Left lobe of liver (tissue), 2 donors: ENCODE data around the gene NOS3. TPM values are rescaled to one million over a fixed set of nuclear protein-coding genes. Genes with fewer than 3 reads are reported as not detected.
"Not testable (repeated sequence)": the region's sequence is repeated elsewhere in the genome, so short reads cannot be mapped to it uniquely, and the experiment has no call there.

ENCODE experiments used
- ATAC-seq: fragments of 200-7000 bp; cut with Tn5 transposase; one replicate; pipeline ENCODE4 v1.9.1; 2020; ENCODE audit warnings: mild to moderate bottlenecking, moderate library complexity
- DNase-seq: peaks from one replicate; pipeline ENCODE4 v3.0.0-alpha.2; 2020; ENCODE audit warnings: low spot score
- total RNA-seq: library from RNA; stranded (reverse); gene quantifications from one replicate; pipeline ENCODE4 v1.2.1, GENCODE V29; 2021
- donor health status: DM: no; HTN: no; CAD: no; lungs with moderate emphysema.
- donor health status: DM: no; HTN: yes; CAD: no.

NOS3 gene
- total RNA-seq, 1 donor from 2014 or later = 8.7 TPM

DNA sequence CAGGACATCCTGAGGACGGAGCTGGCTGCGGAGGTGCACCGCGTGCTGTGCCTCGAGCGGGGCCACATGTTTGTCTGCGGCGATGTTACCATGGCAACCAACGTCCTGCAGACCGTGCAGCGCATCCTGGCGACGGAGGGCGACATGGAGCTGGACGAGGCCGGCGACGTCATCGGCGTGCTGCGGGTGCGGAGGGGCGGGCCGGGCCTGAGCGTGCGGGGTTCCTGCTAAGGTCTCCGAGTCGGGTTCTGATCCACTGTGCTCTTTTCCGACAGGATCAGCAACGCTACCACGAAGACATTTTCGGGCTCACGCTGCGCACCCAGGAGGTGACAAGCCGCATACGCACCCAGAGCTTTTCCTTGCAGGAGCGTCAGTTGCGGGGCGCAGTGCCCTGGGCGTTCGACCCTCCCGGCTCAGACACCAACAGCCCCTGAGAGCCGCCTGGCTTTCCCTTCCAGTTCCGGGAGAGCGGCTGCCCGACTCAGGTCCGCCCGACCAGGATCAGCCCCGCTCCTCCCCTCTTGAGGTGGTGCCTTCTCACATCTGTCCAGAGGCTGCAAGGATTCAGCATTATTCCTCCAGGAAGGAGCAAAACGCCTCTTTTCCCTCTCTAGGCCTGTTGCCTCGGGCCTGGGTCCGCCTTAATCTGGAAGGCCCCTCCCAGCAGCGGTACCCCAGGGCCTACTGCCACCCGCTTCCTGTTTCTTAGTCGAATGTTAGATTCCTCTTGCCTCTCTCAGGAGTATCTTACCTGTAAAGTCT lies 23.1 kb downstream of the NOS3 start:
- DNase-seq (no peak), ATAC-seq (peak; percentile 11)

DNA sequence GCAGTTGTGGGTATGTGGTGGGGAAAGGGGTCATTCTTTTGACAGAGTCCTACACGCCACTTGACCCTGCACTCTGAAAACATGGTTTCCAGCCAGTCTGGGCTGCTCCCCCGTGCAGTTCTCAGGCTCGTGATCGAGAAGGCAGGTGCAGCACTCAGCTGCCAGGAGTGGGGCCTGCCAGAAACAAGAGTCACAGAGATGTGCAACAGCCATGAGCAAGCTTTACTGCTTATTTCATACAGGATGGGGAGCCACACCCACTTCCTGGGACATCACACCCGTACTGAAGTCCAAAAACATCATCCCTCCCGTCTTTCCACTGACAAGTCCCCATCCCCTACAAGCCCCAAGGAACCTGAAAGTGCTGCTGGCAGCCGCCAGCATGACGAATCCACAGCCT lies 24.1 kb downstream of the NOS3 start:
- ATAC-seq (no peak), DNase-seq (no peak)

DNA sequence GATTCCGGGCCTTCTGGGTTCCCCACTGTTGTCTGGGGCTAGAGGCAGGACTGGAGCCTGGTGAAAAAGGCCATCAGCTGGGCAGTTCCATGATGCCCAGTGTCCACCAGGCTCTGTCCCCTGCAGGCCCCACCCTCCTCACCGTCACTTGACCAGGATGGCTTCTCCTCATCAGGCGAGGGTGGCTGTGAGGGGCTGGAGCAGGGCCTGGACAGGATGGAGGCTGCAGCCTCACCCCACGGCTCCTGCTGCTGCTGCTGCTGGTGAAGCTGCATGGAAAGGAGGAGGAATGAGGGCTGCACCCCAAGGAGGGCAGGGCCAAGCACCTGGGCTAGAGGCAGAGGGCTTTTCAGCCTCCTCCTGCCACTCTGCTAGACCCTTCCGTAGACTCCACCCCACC lies 25.1 kb downstream of the NOS3 start:
- ATAC-seq = no peak
- no peak for DNase-seq

DNA sequence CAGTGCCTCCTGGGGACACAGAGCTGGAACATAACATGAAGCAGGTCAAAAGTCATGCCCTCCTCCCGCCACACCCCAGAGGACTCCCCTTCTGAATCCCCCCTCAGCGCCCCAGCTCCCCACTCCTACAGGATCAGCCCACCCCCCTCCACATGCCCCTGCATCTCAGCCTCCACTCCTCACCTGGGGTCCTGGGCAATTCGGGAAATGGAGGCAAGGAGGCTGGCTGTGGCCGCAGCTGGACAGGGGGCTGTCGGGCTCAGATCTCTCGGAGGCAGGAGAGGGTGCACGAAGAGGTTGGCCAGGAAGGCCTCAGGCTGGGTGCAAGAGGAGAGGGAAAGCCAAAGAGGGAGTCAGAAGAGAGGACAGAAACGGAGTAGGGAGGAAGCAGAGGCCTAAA lies 25.7 kb downstream of the NOS3 start:
- ATAC-seq = no peak
- no peak for DNase-seq

DNA sequence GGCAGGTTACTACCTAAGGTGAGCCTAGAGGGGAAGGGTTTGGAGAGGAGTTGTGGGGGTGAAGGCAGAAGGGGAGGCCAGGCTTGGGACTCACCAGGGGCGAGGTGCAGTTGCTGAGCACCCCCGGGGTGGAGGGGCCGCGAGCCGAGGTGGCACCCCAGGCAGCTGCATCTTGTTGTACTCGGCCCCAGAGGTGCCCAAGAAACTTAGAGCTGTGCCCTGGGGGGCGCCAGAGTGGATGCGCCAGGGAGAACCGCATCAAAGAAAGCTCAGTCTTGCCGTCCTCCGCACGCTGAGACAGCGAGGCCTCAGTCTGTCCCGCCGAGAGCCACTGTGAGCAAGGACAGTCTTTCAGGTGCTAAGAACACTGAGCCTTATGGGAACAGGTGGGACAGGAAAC lies 26.1 kb downstream of the NOS3 start:
- DNase-seq (no peak), ATAC-seq (no peak)

DNA sequence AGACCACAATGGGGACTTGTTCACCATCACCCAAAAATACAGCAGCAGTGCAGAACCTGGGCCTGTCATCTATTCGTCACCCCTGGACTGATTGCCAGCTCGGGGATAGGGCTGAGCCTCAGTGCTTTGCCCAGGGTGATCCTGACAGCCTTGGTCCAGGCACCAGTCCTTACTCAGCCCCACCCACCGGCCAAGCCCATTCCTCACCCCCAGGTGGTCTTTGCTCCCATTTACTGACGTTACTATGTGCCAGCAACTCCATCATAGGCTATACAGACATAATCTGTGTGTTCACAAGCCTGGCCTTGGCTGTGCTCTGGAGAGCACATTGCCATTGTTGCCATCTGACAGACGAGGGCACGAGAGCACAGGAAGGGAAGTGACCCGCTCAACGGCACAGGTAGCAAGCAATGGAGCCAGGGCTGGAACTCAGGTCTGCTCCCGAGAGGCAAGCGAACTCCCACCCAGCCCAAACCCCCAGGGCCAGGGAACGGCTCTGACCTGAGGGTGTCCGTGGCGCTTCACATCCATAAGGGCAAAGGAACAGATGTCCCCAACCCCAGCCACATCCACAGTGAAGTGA lies 26.6 kb downstream of the NOS3 start:
- DNase-seq (no peak), ATAC-seq (no peak)

DNA sequence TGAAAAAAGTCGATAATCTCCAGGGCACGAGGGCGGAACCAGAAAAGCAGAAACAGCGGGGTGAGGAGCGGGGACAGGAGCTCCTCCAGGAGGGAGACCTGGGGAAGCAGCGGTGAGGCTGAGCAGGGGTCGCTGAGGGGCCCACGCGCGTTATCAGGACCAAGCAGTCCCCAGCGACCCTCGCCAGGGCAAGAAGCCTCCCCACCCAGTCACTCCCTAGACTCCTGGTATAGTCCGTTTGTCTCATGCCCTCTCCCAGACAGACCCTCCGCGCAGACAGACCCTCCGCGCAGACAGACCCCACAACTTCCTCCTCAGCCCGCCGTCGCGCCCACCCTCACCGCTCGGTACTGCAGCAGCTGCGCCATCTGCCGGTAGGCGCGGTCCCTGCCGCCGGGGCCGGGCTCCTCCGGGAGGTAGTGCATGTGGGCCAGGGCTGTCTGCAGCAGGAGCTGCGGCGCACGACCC lies 27.2 kb downstream of the NOS3 start:
- DNase-seq = no peak
- ATAC-seq = peak; percentile 78

DNA sequence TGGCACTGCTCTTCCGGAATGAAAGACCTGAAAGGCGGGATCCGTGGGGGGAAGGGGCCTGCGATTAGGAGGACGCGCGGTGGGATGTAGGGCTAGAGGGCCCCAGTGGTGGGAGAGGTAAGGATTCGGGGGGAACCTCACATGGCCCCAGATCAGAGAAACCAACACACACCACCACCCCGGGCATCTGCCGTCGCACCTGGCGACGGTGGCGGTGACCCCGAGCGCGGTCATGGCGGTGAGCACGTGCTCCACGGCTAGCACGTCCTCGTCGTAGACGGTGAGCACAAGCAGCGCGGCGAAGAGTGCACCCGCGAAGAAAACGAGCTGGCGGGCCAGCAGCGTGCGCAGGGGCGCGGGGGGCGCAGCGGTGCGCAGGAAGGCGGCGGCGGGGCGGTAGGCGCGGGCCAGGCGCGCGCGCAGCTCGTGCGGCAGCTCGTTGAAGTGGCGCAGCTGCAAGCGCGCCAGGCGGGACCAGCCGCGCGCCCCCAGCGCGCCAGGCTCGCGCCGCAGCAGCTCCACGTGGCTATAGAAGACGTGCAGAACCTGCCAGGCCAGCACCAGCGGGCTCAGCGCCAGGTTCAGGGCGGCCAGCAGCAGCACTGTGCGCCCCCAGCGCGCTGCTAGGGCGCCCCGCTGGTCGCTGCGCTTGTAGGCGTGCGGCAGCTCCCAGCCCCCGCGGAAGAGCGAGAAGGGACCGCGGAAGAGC lies 27.8 kb downstream of the NOS3 start:
- DNase-seq = no peak
- peak; percentile 12 for ATAC-seq

DNA sequence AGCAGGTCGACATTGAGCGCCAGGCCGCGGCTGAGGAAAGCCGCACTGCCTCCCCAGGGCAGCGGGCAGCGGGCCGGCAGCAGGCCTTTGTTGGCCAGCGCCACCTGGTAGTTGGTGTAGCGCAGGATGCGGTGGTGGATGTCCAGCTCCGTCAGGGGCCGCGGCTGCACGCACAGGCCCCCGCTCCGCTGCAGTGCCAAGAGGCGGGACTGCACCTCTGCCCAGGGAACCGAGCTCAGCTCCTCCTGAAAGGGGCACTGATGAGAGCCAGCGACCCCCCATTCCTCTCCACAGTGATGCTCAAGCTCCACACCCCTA lies 28.3 kb downstream of the NOS3 start:
- DNase-seq = no peak

DNA sequence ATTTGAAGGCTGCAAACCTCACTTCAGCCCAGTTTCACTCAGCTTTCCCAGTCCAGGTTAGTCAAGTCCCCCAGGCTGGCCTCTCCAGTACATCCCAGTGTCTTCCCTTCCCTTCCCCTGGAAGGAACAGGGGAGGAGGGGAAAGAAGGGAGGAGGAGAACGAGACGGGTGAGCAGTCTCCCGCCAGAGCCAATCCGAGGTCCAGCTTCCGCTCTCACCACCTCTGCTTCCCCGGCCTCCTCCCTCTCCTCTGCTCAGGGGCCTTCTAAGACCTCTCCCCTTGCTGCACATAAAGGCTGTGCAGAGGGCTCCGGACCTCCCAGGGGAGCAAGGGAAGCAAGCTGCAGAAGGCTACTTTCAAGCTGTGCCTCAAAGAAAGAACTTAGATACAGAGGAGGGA lies 29.4 kb downstream of the NOS3 start:
- no peak for DNase-seq
- ATAC-seq = no peak

More for the DNA sequence above, 28.3 kb downstream of the NOS3 start:
- peak; percentile 28 for ATAC-seq

DNA sequence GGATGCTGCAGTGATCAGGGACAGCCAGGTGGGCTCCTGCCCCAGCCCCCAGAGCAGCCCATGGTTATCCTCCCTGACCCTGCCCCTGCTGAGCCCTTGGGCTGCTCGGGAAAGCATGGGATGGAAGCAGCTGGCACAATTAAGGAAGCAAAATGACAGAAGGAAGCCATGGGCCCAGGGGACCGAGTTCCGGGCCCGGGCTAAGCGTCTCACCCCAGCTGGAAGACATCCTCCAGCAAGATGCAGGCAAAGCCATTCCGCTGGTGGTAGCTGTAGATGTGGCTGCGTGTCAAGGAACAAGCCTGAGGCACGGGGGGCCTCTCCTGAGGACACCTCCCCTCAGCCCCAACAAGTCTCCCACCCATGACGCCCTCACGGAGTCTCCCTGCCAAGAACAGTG lies 32.4 kb downstream of the NOS3 start:
- DNase-seq (no peak), ATAC-seq (no peak)

DNA sequence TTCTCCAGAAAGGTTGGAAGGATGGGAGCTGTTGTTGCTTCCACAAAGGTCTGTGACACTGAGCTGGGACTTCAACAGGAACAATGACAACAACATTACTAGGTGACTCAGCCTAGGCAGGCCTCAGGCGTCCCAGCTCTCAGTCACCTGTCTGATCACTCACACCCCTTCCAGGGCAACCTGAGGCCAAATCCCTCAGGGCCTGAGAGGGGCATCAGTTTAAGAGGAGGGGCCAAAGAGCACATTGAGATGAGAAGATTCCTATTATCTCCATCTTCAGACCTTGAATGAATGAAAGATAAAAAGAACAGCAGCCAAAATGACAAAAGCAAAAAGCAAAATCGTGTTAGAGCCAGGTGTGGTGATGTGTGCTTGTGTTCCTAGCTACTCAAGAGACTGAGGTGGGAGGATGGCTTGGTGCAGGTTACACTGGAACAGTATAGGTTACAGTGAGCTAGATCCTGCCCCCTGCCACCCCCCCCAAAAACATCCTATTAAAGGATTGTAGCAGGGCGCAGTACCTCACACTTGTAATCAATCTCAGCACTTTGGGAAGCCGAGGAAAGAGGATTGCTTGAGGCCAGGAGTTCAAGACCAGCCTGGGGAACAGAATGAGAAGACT lies 33.7 kb downstream of the NOS3 start, which contains the start of gene ATG9B:
Gene ATG9B (minus strand): TSS at position 60 of the 622 bp plus-strand sequence. CDS start 71 bp downstream, outside the sequence.
- DNase-seq = no peak
- no peak for ATAC-seq

DNA sequence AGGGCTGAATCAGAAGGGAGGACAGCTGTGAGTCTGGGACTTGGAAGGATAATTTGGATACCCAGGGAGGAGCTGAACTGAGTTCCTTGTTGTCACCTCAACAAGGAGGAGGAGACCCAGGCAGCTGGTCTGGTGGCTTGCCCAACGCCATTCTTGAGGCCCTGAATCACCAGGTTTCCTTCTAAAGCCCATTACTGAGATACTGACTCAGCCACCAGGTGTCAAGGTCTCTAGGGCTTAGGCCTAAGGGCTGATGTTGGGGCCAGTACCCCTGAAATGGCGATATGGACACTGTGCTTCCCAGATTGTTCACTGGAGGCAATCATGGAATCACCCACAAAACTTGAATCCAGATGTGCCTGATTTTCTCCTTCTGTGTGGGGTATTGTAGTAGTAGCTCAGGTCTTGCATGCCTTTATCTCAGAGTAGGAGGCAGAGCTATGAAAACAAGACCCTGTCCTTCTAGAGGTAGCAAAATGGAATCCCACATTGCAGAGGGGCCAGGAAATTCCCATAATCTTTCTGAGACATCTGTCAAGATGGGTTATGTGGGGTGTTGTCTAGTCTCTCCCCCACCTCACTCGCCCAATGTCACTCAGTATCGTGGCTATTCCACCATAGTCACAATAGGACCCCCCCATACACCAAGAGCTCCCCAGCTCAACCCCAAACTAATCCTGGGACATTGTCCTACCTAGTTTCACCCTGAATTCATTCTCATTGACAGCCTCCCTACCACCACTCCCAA lies 35.3 kb downstream of the NOS3 start:
- DNase-seq (no peak), ATAC-seq (no peak)

DNA sequence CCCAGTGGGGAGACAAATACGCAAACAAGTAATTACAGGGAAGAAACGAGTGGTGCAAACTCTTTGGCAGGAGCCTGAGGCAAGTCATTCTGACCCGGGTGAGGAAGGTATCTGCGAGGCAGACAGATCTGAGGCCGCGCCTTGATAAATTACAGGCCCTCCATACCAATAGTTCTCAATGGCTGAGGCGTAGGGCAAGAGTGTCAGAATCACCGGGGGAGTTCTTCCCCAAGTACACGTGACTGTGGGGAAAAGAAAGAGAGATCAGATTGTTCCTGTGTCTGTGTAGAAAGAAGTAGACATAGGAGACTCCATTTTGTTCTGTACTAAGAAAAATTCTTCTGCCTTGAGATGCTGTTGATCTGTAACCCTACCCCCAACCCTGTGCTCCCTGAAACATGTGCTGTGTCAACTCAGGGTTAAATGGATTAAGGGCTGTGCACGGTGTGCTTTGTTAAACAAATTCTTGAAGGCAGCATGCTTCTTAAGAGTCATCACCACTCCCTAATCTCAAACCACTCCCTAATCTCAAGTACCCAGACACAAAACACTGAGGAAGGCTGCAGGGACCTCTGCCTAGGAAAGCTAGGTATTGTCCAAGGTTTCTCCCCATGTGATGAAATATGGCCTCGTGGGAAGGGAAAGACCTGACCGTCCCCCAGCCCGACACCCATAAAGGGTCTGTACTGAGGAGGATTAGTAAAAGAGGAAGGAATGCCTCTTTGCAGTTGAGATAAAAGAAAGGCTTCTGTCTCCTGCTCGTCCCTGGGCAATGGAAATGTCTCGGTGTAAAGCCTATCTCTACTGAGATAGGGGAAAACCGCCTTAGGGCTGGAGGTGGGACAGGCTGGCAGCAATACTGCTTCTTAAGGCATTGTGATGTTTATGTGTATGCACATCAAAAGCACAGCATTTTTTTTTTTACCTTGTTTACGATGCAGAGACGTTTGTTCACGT lies 36.2 kb downstream of the NOS3 start:
- not testable (repeated sequence) for DNase-seq, ATAC-seq

DNA sequence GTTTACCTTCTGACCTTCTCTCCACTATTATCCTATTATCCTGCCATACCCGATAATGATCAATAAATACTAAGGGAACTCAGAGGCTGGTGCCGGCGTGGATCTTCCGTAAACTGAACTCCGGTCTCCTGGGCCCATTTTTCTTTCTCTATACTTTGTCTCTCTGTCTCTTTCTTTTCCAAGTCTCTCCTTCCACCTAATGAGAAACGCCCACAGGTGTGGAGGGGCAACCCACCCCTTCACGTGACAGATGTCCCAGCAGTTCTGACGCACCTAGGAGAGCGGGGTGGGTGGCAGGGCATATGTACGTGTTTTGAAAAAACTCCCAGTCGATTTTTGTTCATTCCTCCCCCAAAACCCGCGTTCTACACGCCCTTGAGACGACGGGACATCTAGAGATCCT lies 36.9 kb downstream of the NOS3 start:
- not testable (repeated sequence) for ATAC-seq, DNase-seq

DNA sequence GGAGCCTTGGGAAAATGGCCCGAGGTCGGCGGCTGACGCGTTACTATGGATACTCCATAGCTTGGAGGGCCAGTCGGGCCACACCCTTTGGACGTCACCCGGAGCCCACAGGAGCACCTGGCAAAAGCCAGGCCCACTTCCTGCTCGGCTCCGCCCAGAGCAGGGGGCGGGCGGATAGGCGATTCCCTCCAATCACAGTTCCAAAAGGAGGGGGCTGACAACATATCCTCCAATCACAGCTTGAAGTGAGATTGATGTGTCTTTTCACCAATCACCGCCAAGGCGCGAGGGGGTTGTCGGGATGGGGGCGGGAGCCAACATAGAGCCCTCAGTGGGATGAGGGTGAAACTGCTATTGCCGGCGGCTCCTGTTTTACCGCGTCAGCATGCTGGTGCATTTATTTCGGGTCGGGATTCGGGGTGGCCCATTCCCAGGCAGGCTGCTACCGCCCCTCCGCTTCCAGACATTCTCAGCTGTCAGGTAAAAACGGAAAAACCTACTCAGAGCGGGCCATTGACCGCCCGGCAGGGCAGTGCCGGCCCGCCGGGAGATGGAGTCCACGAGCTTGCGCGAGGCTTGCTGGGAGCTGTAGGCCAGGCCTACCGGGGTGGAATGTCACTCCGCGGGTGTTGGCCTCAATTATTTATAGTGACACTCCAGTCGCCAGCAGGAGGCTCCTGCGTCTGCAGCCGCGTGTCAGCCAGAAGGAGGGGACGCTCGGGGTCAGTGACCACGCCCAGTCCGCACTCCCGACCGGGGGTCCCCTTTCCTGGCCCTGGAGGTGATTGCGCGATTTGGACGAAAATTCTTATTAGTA lies 37.5 kb downstream of the NOS3 start, which contains the start of gene ABCB8:
Gene ABCB8 (plus strand): TSS at position 320 of the 817 bp plus-strand sequence. CDS start 66 bp downstream, at position 386.
- peak; percentile 93 for ATAC-seq
- peak; percentile 99 for DNase-seq

DNA sequence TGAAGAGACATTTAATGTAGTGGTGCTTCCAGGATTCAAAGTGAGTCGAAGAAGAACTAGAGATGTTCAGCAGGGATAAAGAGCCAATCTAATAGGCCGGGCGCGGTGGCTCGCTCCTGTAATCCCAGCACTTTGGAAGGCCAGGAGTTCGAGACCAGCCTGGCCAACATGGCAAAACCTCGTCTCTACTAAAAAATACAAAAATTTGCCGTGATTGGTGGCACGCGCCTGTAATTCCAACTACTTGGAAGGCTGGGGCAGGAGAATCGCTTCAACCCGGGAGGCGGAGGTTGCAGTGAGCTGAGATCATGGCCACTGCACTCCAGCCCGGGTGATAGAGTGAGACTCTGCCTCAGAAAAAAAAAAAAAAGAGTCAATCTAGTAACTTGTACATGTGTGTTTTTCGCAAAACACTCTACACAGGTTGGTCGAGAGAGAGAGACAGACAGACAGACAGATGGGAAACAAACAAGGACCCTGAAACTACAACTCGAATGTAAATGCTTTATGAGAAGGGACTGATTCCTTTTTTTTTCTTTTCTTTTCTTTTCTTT lies 38.2 kb downstream of the NOS3 start:
- ATAC-seq (no peak), DNase-seq (no peak)

DNA sequence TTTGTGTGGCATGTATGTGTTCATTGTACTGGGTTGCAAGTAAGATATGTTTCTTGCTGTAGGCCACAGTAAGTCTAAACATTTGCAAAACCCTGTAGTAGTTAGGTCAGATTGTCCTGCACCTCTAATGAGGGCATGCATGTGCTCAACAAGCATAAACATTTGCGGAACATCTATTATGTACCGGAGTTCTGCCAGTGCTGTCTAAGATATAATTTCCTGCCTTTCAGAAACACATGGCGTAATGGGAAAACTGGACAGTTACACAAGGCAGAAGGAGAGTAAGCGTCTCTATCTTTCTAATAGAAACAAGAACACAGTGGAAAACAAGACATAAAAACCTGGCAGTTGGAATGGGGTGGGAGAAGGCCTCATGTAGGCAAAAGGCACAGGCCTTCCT lies 40.2 kb downstream of the NOS3 start:
- ATAC-seq = no peak
- DNase-seq = no peak
